Ovary (tissue), 9 donors: Measurements from ENCODE around the gene ACSL6. TPM values are rescaled to one million over a fixed set of nuclear protein-coding genes. Genes with fewer than 3 reads are reported as not detected.

Experiments used
- DNase-seq, 5 donors: peaks; one replicate each; pipeline ENCODE4 v3.0.0-alpha.2; 2019 to 2020
- H3K27ac ChIP-seq, 2 donors: fragments of 200-600 bp; one replicate each; pipeline versions ENCODE4 v1.5.1 to v1.8.0; 2019 to 2022
- H3K27me3 ChIP-seq: fragments of 200-600 bp; one replicate; pipeline ENCODE4 v1.8.0; 2022
- H3K36me3 ChIP-seq: fragments of 200-600 bp; sonication (generic); one replicate; pipeline ENCODE4 v1.5.1; 2019
- H3K4me1 ChIP-seq: one replicate; pipeline ENCODE4 v1.8.1; 2013; ENCODE audit warnings: mild to moderate bottlenecking, moderate library complexity; ENCODE audit not compliant: insufficient read depth
- H3K4me3 ChIP-seq: fragments of 200-600 bp; sonication (generic); one replicate; pipeline ENCODE4 v1.5.1; 2017
- H3K9me3 ChIP-seq, 2 donors: fragments of 200-600 bp in 1 of 2; sonication (generic) in 1 of 2; one replicate each; pipeline versions ENCODE4 v1.5.1 to v1.8.1; 2013 to 2019; ENCODE audit warnings: mild to moderate bottlenecking in 1 of 2, moderate library complexity in 1 of 2
- EP300 ChIP-seq: sonication (generic); formaldehyde crosslinking; IDR thresholded peaks from one replicate; pipeline ENCODE4 v1.6.1; 2017; ENCODE audit warnings: antibody characterized with exemption
- POLR2A ChIP-seq: fragments of 450-650 bp; IDR thresholded peaks from one replicate; pipeline ENCODE4 v1.6.1; 2017; ENCODE audit warnings: antibody characterized with exemption, mild to moderate bottlenecking, moderate library complexity
- WGBS, 3 donors: extraction: QIAGEN DNeasy Blood & Tissue Kit in 1 of 3; methylation state at CpG; one replicate each; pipeline versions ENCODE4 v1.1.5 to v1.1.7; 2013 to 2017; 5-methylcytosine and 5-hydroxymethylcytosine counted together
- intact Hi-C, 4 donors: fragments of 100-400 bp; cut with DNase I; formaldehyde crosslinking; loops; one replicate each; pipeline versions ENCODE4 v1.11.0 to v1.15.1; 2022 to 2023
- polyA plus RNA-seq, 2 donors: library from polyadenylated mRNA; stranded (reverse); fragments of 200-250 nt in 1 of 2; fragments of 350-450 nt in 1 of 2; fragmentation: Illumina TruSeq in 1 of 2; extraction: RNeasy Lipid Tissue Mini Kit (QIAGEN cat#74804) in 1 of 2; gene quantifications; one replicate each; pipeline ENCODE4 v1.2.3, GENCODE V29; 2013 to 2014
- total RNA-seq, 7 donors: library from RNA; depleted of rRNA in 2 of 7; stranded (reverse); fragments of >200 nt in 2 of 7; fragmentation: NEBNext Ultra II Directional in 3 of 7; extraction: Animal tissue kit (Norgen Biotek cat#: 25700) in 3 of 7; gene quantifications; one replicate each; pipeline versions ENCODE4 v1.1.0 to v1.2.4, GENCODE V29; 2016 to 2023
- TF ChIP-seq, protein P1 (sequence below), 3 donors: fragments of 450-650 bp in 2 of 3; fragments of 200-600 bp in 1 of 3; IDR thresholded peaks; one replicate each; pipeline versions ENCODE4 v1.5.1 to v1.8.0; 2016 to 2022; ENCODE audit warnings: antibody characterized with exemption in 3 of 3, mild to moderate bottlenecking in 1 of 3
- donor health status: DM: no; HTN: no; CAD: no; lungs with moderate emphysema.
- donor health status: DM: no; HTN: no; CAD: no.
- donor health status: Bipolar disorder and iron deficiency.
- donor health status: DM: yes; HTN: yes; CAD: no.
- donor health status: DM: no; HTN: no; CAD: no.
- donor health status: DM: yes; HTN: yes; CAD: no.

The ACSL6 gene
- total and polyA plus RNA-seq, 9 donors: 0.07 to 0.65 (median 0.22) TPM; not detected in 1

DNA sequence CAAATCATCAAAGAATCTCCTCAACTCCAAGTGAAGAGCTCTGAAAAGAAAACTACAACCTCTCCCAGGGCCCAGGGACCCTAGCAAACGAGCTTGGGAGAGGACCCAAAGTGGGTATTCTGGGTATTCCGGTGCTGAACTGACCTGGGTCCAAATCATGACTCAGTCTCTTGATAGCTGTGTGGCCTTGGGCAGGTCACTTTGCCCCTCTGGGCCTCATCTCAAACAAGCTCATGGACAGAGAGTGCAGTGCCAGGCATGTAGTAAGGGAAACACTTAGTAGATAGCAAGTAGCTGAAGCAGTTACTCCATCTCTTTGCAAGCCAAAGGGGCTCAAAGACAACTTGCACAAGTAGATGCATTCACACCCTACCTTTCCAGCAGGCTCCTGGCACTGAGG, 12.4 kb downstream of the ACSL6 start:
- WGBS, 3 donors: 64 to 94% (median 80%) methylated on average over 2 of the region's 2 CpGs
- no peak for DNase-seq

DNA sequence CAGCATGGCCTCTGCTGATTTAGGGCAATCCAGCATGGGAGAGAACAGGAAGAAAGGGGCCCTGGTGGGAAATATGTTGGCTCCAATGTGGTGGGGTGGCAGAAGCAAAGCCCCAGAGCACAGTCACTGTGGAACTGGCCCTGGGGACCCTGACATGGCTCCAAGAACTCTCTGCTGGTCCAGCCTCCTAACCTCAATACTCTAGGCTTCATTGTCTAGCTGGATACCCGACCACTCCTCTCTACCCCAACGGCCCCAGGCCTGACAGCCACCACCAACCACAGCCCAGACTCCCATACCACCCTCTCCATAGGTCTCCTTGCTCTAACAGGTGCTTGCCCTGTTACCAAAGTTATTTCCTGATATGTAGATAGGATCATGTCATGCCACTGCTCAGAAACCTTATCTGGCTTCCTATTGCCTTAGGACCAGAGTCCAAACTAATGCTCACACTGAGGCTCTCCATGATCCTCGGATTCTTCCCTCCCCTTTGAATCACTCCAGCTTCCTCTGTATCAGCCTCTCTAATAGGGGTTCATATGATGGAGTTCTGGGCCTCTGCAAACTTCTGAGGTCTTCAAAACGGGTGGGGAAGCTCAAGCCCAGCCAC, 12.9 kb downstream of the ACSL6 start:
- no peak overlapping the region for H3K4me3 ChIP-seq
- no peak overlapping the region for H3K27ac ChIP-seq
- H3K27me3 ChIP-seq: no peaks in the 10 kb centered on the region
- H3K9me3 ChIP-seq: no peaks in the 10 kb centered on the region
- no peaks in the 10 kb centered on the region for H3K36me3 ChIP-seq
- TF ChIP-seq EP300 (no peak), POLR2A (no peak)
- TF ChIP-seq, protein P1, sequence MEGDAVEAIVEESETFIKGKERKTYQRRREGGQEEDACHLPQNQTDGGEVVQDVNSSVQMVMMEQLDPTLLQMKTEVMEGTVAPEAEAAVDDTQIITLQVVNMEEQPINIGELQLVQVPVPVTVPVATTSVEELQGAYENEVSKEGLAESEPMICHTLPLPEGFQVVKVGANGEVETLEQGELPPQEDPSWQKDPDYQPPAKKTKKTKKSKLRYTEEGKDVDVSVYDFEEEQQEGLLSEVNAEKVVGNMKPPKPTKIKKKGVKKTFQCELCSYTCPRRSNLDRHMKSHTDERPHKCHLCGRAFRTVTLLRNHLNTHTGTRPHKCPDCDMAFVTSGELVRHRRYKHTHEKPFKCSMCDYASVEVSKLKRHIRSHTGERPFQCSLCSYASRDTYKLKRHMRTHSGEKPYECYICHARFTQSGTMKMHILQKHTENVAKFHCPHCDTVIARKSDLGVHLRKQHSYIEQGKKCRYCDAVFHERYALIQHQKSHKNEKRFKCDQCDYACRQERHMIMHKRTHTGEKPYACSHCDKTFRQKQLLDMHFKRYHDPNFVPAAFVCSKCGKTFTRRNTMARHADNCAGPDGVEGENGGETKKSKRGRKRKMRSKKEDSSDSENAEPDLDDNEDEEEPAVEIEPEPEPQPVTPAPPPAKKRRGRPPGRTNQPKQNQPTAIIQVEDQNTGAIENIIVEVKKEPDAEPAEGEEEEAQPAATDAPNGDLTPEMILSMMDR (IDR thresholded peaks at IDR 0.05): no peak
- no peaks in the 10 kb centered on the region for H3K4me1 ChIP-seq
- intact Hi-C loops: no loop called here
- 75 to 85% (median 81%) methylated on average over 4 of the region's 4 CpGs for WGBS, 3 donors
- no peak for DNase-seq

More for the DNA sequence above, 12.4 kb downstream of the ACSL6 start:
- Histone ChIP-seq H3K27me3 (no peaks in the 10 kb centered on the region), H3K36me3 (no peaks in the 10 kb centered on the region), H3K4me1 (no peaks in the 10 kb centered on the region), H3K4me3 (no peak overlapping the region), H3K27ac (peak overlapping the region in 1 of 2 donors; percentile 30), H3K9me3 (no peaks in the 10 kb centered on the region)
- TF ChIP-seq EP300: no peak
- TF ChIP-seq, protein P1 (IDR thresholded peaks at IDR 0.05): no peak
- no peak for TF ChIP-seq POLR2A
- intact Hi-C loops: no loop called here

DNA sequence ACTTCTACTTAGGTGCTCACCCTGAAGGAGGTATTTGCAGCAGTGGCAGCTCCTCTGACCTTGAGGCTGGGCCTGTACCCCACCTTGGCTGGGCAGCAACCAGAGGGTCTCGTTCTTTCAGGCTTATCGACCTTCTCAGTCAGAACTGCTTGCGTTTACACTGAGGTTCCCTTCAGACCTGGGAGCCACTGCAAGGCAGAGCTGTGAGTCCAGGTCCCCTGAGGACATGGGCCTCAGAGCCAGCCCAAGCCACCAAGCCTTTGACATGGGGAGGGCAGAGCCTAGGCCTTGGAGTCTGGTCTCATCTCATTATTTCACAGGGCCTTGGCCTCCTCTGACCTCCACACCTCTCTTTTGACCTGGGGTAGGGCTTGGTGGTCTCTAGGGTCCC, 13.7 kb downstream of the ACSL6 start:
- TF ChIP-seq POLR2A: no peak
- TF ChIP-seq, protein P1 (IDR thresholded peaks at IDR 0.05): no peak
- DNase-seq: no peak
- Histone ChIP-seq H3K27me3 (no peaks in the 10 kb centered on the region), H3K36me3 (no peaks in the 10 kb centered on the region), H3K9me3 (no peaks in the 10 kb centered on the region), H3K4me3 (no peak overlapping the region), H3K27ac (no peak overlapping the region), H3K4me1 (no peaks in the 10 kb centered on the region)
- whole genome bisulfite sequencing, 3 donors: 92 to 97% (median 93%) methylated on average over 3 of the region's 3 CpGs
- intact Hi-C loops: no loop called here

DNA sequence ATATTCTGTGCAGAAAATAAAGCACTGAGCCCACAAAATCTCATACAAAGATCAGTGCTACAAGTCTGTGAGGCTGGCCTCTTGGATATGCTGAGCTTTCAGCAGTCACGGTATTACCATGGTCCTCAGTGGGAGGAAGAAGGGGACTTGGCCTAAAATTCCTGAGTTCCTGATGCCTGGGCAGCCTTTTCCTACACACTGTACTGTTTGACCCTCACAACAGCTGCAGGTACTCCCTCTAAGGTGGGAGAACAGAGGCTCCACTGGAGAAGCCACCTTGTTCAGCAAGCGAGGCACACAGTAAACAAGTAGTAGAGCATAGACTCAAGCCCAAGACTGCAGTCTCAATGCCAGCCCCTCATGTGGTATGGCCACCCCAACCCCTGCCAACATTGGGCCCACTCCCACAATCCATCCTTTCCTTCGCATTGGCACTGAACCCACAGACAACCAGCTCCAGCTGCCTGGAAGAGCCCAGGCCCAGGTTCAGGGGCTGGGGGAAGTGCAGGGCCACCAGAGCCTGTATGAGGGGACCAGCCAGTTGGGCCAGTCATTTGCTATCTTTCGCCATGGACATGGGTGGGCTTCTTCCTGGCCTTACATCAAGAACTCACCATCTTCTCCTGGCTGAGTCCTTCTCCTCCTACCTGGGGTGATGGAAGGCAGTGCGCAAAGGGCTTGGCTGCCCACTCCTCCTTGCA, 14.3 kb downstream of the ACSL6 start:
- intact Hi-C loops: no loop called here
- 90 to 94% (median 93%) methylated on average over 5 of the region's 5 CpGs for WGBS, 3 donors
- Histone ChIP-seq H3K27me3 (no peaks in the 10 kb centered on the region), H3K4me3 (no peak overlapping the region), H3K4me1 (no peaks in the 10 kb centered on the region), H3K9me3 (no peaks in the 10 kb centered on the region), H3K36me3 (no peaks in the 10 kb centered on the region), H3K27ac (no peak overlapping the region)
- DNase-seq: no peak
- TF ChIP-seq EP300: no peak
- TF ChIP-seq, protein P1 (IDR thresholded peaks at IDR 0.05): no peak
